Measurements from ENCODE around the gene WDR59. TPM values are rescaled to one million over a fixed set of nuclear protein-coding genes. Genes with fewer than 3 reads are reported as not detected.

WDR59 gene
- total RNA-seq, 4 donors from 2014 or later = 26.2 to 153 (median 59.1) TPM

- Histone ChIP-seq H3K27ac (no peak overlapping the region), H3K4me1 (no peaks in the 10 kb centered on the region), H3K4me3 (no peak overlapping the region), H3K36me3 (peaks cover 60% of the 10 kb centered on the region), H3K9me3 (no peaks in the 10 kb centered on the region), H3K27me3 (no peaks in the 10 kb centered on the region)
- no peak for DNase-seq (ENCODE audit: low spot score in 2 of 2)
- TF ChIP-seq POLR2AphosphoS5 (IDR thresholded peaks at IDR 0.05) = no peak
- TF ChIP-seq EP300 (IDR thresholded peaks at IDR 0.05) = no peak
- TF ChIP-seq POLR2A (IDR thresholded peaks at IDR 0.05) = no peak
- TF ChIP-seq, protein P1, sequence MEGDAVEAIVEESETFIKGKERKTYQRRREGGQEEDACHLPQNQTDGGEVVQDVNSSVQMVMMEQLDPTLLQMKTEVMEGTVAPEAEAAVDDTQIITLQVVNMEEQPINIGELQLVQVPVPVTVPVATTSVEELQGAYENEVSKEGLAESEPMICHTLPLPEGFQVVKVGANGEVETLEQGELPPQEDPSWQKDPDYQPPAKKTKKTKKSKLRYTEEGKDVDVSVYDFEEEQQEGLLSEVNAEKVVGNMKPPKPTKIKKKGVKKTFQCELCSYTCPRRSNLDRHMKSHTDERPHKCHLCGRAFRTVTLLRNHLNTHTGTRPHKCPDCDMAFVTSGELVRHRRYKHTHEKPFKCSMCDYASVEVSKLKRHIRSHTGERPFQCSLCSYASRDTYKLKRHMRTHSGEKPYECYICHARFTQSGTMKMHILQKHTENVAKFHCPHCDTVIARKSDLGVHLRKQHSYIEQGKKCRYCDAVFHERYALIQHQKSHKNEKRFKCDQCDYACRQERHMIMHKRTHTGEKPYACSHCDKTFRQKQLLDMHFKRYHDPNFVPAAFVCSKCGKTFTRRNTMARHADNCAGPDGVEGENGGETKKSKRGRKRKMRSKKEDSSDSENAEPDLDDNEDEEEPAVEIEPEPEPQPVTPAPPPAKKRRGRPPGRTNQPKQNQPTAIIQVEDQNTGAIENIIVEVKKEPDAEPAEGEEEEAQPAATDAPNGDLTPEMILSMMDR (IDR thresholded peaks at IDR 0.05) = no peak
- 97% methylated on average over 3 of the region's 3 CpGs for WGBS
Measured at GRCh38 chr16:74949309-74949708, 35.6 kb downstream of the WDR59 start.

- H3K27ac ChIP-seq = no peak overlapping the region
- H3K9me3 ChIP-seq = no peaks in the 10 kb centered on the region
- WGBS = 87% methylated on average over 6 of the region's 6 CpGs
- no peak overlapping the region for H3K4me3 ChIP-seq
- H3K27me3 ChIP-seq = no peaks in the 10 kb centered on the region
- DNase-seq (ENCODE audit: low spot score in 2 of 2) = no peak
- TF ChIP-seq POLR2A (IDR thresholded peaks at IDR 0.05) = no peak
- no peak for TF ChIP-seq POLR2AphosphoS5 (IDR thresholded peaks at IDR 0.05)
- TF ChIP-seq EP300 (IDR thresholded peaks at IDR 0.05) = no peak
- TF ChIP-seq, protein P1 (IDR thresholded peaks at IDR 0.05) = no peak
- H3K36me3 ChIP-seq = peaks cover 66% of the 10 kb centered on the region
- H3K4me1 ChIP-seq = no peaks in the 10 kb centered on the region
Measured at GRCh38 chr16:74944466-74944865, 40.5 kb downstream of the WDR59 start.

DNA sequence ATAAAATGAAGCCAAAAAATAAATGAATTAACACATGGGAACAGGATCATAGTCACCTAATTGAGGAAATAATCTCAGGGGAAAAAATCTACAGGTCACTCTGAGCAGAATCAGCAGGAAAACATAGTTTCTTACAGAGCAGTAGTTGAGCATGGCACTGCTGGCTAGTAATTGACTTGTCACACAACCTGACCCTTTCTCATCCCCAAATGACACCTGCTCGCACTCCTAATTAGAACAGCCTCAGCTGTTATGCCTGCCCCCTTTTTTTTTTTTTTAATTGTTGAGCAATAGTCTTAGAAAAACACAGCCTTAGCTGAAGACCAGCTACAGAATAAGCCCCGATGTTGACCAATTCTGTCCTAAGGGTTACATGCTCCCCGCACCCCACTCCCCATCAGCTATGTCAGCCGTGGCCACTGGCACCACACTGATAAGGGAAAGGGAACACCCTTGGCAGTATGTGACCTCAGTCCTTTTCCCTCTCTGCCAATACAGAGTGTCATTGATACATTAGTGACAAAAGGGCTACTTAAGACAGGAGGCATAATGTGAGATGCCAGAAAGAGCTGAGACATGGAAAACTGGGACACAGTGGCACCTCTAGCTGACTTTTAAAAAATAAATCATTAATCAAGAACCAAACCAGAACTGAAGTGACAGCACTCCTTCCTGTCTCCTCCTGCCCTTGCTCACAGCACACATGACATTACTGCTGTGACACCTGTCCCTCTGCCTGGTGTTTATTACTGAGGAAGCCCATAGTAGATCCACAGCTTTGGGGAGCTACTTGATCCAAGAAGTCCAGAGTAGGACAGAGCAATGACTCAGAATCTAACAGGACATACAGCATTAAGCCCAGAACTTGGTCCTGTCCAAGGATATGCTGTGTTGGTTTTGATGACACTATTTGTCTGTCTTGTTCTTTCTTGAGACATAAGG, 41.7 kb downstream of the WDR59 start:
- no peak for TF ChIP-seq EP300 (IDR thresholded peaks at IDR 0.05)
- no peak for TF ChIP-seq POLR2A (IDR thresholded peaks at IDR 0.05)
- TF ChIP-seq, protein P1 (IDR thresholded peaks at IDR 0.05) = no peak
- TF ChIP-seq POLR2AphosphoS5 (IDR thresholded peaks at IDR 0.05) = no peak
- Histone ChIP-seq H3K4me1 (no peaks in the 10 kb centered on the region), H3K36me3 (peaks cover 70% of the 10 kb centered on the region), H3K9me3 (no peaks in the 10 kb centered on the region), H3K4me3 (no peak overlapping the region), H3K27ac (no peak overlapping the region), H3K27me3 (no peaks in the 10 kb centered on the region)
- peak in 1 of 2 donors; percentile 26 for DNase-seq (ENCODE audit: low spot score in 2 of 2)
- WGBS = 86% methylated on average over 4 of the region's 4 CpGs

- peak in 1 of 2 donors; percentile 26 for DNase-seq (ENCODE audit: low spot score in 2 of 2)
- Histone ChIP-seq H3K9me3 (no peaks in the 10 kb centered on the region), H3K36me3 (peaks cover 70% of the 10 kb centered on the region), H3K27me3 (no peaks in the 10 kb centered on the region), H3K4me1 (no peaks in the 10 kb centered on the region), H3K27ac (no peak overlapping the region), H3K4me3 (no peak overlapping the region)
- TF ChIP-seq POLR2A (IDR thresholded peaks at IDR 0.05) (no peak), EP300 (IDR thresholded peaks at IDR 0.05) (no peak), POLR2AphosphoS5 (IDR thresholded peaks at IDR 0.05) (no peak)
- TF ChIP-seq, protein P1 (IDR thresholded peaks at IDR 0.05) = no peak
- WGBS = 92% methylated on average over 8 of the region's 8 CpGs
Measured at GRCh38 chr16:74942566-74942965, 42.4 kb downstream of the WDR59 start.

- TF ChIP-seq POLR2A (IDR thresholded peaks at IDR 0.05) = no peak
- TF ChIP-seq, protein P1 (IDR thresholded peaks at IDR 0.05) = no peak
- TF ChIP-seq POLR2AphosphoS5 (IDR thresholded peaks at IDR 0.05) = no peak
- no peak for TF ChIP-seq EP300 (IDR thresholded peaks at IDR 0.05)
- no peaks in the 10 kb centered on the region for H3K4me1 ChIP-seq
- no peak overlapping the region for H3K4me3 ChIP-seq
- H3K36me3 ChIP-seq = peaks cover 78% of the 10 kb centered on the region
- no peaks in the 10 kb centered on the region for H3K9me3 ChIP-seq
- DNase-seq (ENCODE audit: low spot score in 2 of 2) = peak in 1 of 2 donors; percentile 18
- H3K27ac ChIP-seq = no peak overlapping the region
- no peaks in the 10 kb centered on the region for H3K27me3 ChIP-seq
Measured at GRCh38 chr16:74939688-74940087, 45.2 kb downstream of the WDR59 start.
